Measurements from ENCODE around the gene TNNI3. TPM values are rescaled to one million over a fixed set of nuclear protein-coding genes. Genes with fewer than 3 reads are reported as not detected.

The TNNI3 gene
- total RNA-seq, 1 donor from 2014 or later: not detected

- DNase-seq (no peak), ATAC-seq (ENCODE audit: low read depth) (no peak)
- Mint-ChIP-seq H3K4me3 (no peak overlapping the region), H3K4me1 (peaks cover 2% of the 10 kb centered on the region), H3K27ac (no peak overlapping the region), H3K27me3 (peaks cover 46% of the 10 kb centered on the region), H3K36me3 (ENCODE audit: low read depth) (no peaks in the 10 kb centered on the region), H3K9me3 (peaks cover 4% of the 10 kb centered on the region)
- CTCF ChIA-PET: no interaction called here
- intact Hi-C loops (cut with micrococcal nuclease): no loop called here
- POLR2A ChIA-PET: interaction anchor here (0.7 kb wide), 1 partner anchor 261 kb away, joined by 9 read pairs; the partner anchor contains the start of gene UBE2S
- no peak for TF ChIP-seq CTCF (IDR thresholded peaks at IDR 0.05)
Observed at GRCh38 chr19:55146705-55147273, 10.7 kb downstream of the TNNI3 start.

- Mint-ChIP-seq H3K27ac (no peak overlapping the region), H3K4me3 (no peak overlapping the region), H3K4me1 (peaks cover 4% of the 10 kb centered on the region), H3K9me3 (no peaks in the 10 kb centered on the region), H3K36me3 (ENCODE audit: low read depth) (no peaks in the 10 kb centered on the region), H3K27me3 (peaks cover 49% of the 10 kb centered on the region)
- ATAC-seq (ENCODE audit: low read depth) (no peak), DNase-seq (no peak)
- ChIA-PET CTCF (no interaction called here), POLR2A (interaction anchor here (0.6 to 0.7 kb wide), 2 partner anchors 21 to 261 kb away, joined by 3 to 9 read pairs; partner anchors contain the start of gene UBE2S)
- no peak for TF ChIP-seq CTCF (IDR thresholded peaks at IDR 0.05)
- intact Hi-C loops (cut with micrococcal nuclease): no loop called here
Observed at GRCh38 chr19:55146078-55146704, 11.3 kb downstream of the TNNI3 start.

GRCh38 chr19:55145232-55145631 is 12.3 kb downstream of the TNNI3 start:
- Mint-ChIP-seq H3K27me3 (peaks cover 54% of the 10 kb centered on the region), H3K4me1 (peaks cover 6% of the 10 kb centered on the region), H3K27ac (no peak overlapping the region), H3K9me3 (no peaks in the 10 kb centered on the region), H3K36me3 (ENCODE audit: low read depth) (no peaks in the 10 kb centered on the region), H3K4me3 (no peak overlapping the region)
- ChIA-PET POLR2A (no interaction called here), CTCF (no interaction called here)
- DNase-seq (no peak), ATAC-seq (ENCODE audit: low read depth) (no peak)
- TF ChIP-seq CTCF (IDR thresholded peaks at IDR 0.05): no peak
- intact Hi-C loops (cut with micrococcal nuclease): no loop called here

GRCh38 chr19:55141696-55142095 is 15.8 kb downstream of the TNNI3 start:
- no peaks in the 10 kb centered on the region for H3K36me3 Mint-ChIP-seq (ENCODE audit: low read depth)
- peaks cover 51% of the 10 kb centered on the region for H3K27me3 Mint-ChIP-seq
- peaks cover 6% of the 10 kb centered on the region for H3K4me1 Mint-ChIP-seq
- intact Hi-C loops (cut with micrococcal nuclease): loop anchor here (1.0 to 5.0 kb wide), 5 partner anchors 161 to 491 kb away; no protein-coding TSS in a partner anchor
- H3K27ac Mint-ChIP-seq: no peak overlapping the region
- no peak for TF ChIP-seq CTCF (IDR thresholded peaks at IDR 0.05)
- CTCF ChIA-PET: interaction anchor here (0.7 to 6.1 kb wide), 21 partner anchors 24 to 530 kb away, joined by 3 to 82 read pairs (median 5); partner anchors contain the start of genes KMT5C, NAT14, PPP1R12C and TMEM238
- H3K4me3 Mint-ChIP-seq: no peak overlapping the region
- H3K9me3 Mint-ChIP-seq: no peaks in the 10 kb centered on the region
- POLR2A ChIA-PET: interaction anchor here (0.7 to 1.4 kb wide), 8 partner anchors 24 to 1173 kb away, joined by 3 to 13 read pairs (median 4); partner anchors contain the start of genes PPP1R12C and ZNF628
- no peak for ATAC-seq (ENCODE audit: low read depth)
- DNase-seq: no peak

- intact Hi-C loops (cut with micrococcal nuclease): no loop called here
- Mint-ChIP-seq H3K4me1 (peaks cover 9% of the 10 kb centered on the region), H3K27ac (no peak overlapping the region), H3K9me3 (no peaks in the 10 kb centered on the region), H3K36me3 (ENCODE audit: low read depth) (no peaks in the 10 kb centered on the region), H3K4me3 (no peak overlapping the region), H3K27me3 (peaks cover 31% of the 10 kb centered on the region)
- ChIA-PET POLR2A (no interaction called here), CTCF (no interaction called here)
- TF ChIP-seq CTCF (IDR thresholded peaks at IDR 0.05): no peak
- no peak for ATAC-seq (ENCODE audit: low read depth)
- no peak for DNase-seq
Observed at GRCh38 chr19:55137915-55138314, 19.6 kb downstream of the TNNI3 start.
